Putamen (tissue), 1 donor: Measurements from ENCODE around the gene EDN1.
"Not testable (repeated sequence)": the region's sequence is repeated elsewhere in the genome, so short reads cannot be mapped to it uniquely, and the experiment has no call there.

Experiments used
- DNase-seq: peaks from one replicate; pipeline ENCODE4 v3.0.0-alpha.2; 2016; ENCODE audit warnings: low spot score

Gene EDN1

DNA sequence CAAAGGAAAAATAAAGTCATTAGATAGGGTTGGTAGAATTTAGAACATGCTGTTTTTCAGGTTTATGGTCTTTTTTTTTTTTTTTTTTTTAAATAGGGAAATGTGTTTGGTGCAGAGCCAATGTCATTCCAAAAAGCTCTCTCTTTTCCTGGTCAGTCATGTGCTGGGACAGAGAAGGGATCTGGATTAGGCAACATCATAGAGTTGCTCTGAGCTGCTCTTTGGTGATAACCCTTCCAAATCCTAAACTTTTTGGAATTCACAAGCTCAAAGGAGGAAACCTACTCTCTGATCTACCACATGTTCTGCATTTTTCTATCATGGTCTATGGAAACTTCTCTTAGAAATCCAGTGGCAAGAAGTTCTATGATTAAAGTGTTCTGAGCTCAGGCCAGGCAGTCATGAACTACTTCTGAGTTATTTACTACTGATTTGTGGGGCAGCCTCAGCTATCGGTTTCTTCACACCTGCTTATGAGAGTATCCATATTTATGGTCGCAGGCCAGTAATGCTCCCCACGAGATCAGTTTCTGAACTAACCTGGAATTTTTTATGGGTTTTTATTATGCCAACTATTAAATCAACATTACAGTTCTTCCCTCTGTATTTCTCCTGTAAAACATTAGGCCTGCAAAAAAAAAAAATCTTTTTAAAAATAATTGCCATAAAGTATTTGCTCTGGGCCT, 4.8 kb downstream of the EDN1 start:
- DNase-seq = no peak

- DNase-seq = no peak
Observed at GRCh38 chr6:12295558-12296254, 5.5 kb downstream of the EDN1 start.

- no peak for DNase-seq
Observed at GRCh38 chr6:12296255-12296573, 6.1 kb downstream of the EDN1 start.

- DNase-seq = no peak
Observed at GRCh38 chr6:12296604-12297003, 6.4 kb downstream of the EDN1 start.

DNA sequence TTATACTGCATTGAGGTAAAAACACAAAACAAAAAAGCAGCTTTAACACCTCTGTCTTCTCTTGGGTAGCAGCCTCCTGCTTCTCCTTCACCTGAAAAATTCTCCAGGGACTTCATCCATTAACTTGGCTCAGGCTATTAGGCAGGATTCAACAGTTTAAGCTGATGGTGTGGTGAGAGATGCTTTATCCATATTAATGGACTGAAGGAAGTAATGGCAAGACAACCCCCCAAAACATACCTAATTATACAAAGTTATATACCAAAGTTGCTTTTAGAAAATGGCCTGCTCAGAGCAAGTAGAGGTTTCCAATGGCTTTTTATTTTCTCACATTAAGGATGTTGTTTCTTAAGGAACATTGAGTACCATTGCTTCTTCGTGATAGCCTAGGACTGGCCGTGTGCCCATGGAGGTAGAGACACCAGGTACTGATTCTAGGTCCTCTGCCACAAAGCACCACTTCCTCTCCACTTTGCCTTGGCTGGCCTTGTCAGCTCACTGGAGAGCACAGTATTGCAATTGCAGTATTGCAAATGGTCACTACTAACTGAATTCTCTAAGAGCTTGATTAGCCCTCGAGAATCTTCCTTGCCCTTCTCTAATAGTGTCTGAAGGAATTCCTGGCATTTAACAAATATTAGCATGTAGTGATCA, 7.3 kb downstream of the EDN1 start:
- DNase-seq = no peak

- no peak for DNase-seq
Observed at GRCh38 chr6:12298017-12298978, 8.1 kb downstream of the EDN1 start.

GRCh38 chr6:12298995-12299394, 8.8 kb downstream of the EDN1 start:
- no peak for DNase-seq

DNA sequence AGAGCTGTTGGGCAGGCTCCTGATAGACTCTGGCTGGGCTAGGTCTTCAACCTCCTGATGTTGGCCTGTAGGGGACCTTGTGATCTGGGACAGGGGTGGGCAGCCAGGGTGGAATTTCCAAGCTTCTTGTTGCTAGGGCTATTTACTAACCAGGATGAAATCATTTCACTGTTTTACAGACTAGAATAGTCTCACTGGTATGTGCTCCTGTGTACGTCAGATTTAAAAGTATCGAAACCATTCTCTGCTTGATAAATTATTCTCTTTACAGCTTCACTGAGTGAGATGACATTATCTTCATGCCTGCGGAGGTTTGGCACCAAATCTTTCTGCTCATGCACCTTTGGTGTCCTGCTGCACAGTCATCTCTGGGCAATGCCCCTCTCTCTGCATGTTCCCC, 10.9 kb downstream of the EDN1 start:
- DNase-seq = no peak

DNA sequence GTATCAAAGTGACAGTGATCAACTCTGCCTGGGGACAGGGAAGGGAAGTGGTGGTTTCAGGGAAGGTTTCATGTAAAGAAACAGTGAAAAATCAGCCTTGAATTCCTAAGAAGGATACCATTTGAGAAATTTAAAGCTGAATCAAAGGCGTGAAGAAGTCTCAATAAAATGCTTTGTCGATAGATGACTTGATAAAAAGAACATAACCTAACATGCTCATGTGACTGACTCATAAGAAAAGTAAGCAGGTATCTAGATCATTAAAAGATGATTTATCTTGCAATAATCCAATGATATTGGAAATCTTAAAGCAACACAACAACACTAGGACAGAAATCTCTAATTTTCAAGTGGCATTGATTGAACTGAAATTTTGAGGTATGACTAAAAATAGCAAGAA, 14.3 kb downstream of the EDN1 start:
- DNase-seq = no peak

- no peak for DNase-seq
Observed at GRCh38 chr6:12309070-12309469, 18.9 kb downstream of the EDN1 start.

- DNase-seq = no peak
Observed at GRCh38 chr6:12311106-12311505, 20.9 kb downstream of the EDN1 start.

- no peak for DNase-seq
Observed at GRCh38 chr6:12312736-12313135, 22.6 kb downstream of the EDN1 start.

DNA sequence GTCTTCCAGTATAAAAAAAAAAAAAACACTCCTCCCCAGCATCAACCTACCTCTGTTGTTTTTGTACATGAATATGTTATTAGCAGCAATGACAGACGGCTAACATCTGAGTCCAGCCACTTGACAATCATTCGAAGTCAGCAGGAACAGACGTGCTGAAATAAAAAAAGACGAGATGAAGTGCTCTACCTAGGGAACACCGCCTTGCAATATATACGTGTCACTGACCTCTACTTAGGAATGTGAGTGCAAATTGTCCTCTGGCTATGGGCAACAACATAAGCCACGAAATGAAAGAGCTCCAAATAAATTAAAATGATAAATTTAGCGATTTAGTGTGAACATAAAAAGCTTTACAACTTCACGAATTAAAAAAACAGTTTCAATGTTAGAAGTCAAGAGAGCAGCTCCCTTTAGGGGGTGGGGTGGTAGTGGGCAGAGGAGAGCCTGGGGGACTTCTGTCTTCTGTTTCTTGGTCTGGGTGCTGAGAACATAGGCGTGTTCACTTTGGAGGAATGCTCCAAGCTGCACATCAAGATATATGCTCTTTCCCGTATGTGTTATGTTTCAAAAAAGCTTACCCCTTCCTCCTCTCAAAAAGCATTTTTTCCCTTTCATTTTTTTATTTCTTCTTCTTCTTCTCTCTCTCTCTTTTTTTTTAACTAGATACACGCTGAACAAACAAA, 23.3 kb downstream of the EDN1 start:
- DNase-seq = no peak

GRCh38 chr6:12313992-12314589, 23.9 kb downstream of the EDN1 start:
- DNase-seq = no peak

- no peak for DNase-seq
Observed at GRCh38 chr6:12314751-12315150, 24.6 kb downstream of the EDN1 start.

DNA sequence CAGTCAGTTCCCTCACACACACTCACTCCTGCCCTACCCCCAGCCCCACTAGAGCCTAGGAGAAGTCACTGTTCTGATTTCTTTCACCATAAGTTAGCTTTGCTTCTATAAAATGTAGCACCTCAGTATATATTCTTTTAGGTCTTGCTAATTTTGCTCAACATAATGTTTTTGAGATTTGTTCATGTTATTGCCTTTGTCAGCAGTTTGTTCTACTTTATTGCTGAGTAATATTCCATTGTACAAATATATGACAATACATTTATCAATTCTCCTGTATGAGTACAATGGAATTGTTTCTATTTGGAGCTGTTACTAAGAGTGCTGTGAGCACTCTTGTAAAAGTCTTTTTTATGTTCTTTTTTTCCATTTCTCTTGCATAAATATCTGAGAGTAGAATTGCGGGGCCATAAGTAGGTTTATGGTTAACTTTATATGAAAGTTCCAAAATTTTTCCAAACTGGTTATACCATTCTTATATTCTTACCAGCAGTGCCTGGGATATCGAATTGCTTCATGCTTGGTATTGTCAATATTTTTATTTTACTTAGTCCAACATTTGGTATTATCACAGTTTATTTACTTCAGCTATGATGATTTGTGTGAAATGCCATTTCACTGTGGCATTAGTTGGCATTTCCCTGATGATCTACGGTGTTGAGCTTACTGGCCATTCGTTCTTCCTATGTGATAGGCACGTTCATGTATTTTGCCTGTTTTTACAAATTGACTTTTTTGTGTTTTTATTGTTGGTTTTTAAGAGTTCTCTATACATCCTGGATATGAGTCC, 25.3 kb downstream of the EDN1 start:
- no peak for DNase-seq

DNA sequence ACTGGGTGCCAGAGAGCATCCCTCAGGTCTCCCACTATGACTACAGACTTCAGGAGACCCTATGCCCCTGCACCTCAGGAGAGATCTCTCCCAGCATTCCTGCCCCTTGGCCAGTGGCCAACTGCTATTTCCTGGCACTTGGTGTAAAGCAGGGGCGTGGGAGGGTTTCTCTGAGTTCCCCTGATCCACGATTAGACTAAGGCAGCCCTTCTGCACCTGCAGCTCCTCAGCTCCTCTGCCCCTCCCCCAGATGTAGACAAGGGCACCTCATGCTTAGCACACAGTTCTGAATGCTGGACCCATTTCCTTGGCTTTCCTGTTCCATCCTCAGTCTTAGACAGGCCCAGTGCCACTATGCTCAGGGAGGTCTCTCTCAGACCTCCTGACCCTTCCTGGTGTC, 28.6 kb downstream of the EDN1 start:
- no peak for DNase-seq

DNA sequence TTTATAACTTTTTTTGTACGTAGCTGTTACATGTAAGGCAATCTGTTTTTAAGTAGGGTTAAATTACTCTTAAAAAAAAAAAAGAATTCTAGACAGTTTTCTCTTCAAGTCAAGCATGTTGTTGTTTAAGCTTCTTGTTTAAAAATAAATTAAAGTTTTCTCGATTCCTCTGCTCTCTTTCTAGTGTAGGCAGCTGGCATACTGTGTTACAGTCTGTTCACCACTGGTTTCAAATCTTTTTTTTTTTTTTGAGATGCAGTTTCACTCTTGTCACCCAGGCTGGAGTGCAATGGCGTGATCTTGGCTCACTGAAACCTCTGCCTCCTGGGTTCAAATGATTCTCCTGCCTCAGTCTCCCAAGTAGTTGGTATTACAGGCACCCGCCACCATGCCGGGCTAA, 29.9 kb downstream of the EDN1 start:
- DNase-seq = not testable (repeated sequence)

- DNase-seq = no peak
Observed at GRCh38 chr6:12324099-12324498, 33.9 kb downstream of the EDN1 start.

- no peak for DNase-seq
Observed at GRCh38 chr6:12324748-12325147, 34.6 kb downstream of the EDN1 start.

- DNase-seq = no peak
Observed at GRCh38 chr6:12325872-12326271, 35.7 kb downstream of the EDN1 start.
